WI38 (cell line): ENCODE data around the gene ST8SIA6.

Experiments
- H3K4me3 ChIP-seq: 2 replicates; pipeline ENCODE4 v1.5.1; 2011; ENCODE audit warnings: low read depth, mild to moderate bottlenecking, control low read depth, low read length
- TF ChIP-seq, protein P1 (sequence below): IDR thresholded peaks from 2 replicates; pipeline ENCODE4 v1.5.1; 2012; ENCODE audit warnings: low read depth, mild to moderate bottlenecking, control low read depth, low read length

ST8SIA6 gene

DNA sequence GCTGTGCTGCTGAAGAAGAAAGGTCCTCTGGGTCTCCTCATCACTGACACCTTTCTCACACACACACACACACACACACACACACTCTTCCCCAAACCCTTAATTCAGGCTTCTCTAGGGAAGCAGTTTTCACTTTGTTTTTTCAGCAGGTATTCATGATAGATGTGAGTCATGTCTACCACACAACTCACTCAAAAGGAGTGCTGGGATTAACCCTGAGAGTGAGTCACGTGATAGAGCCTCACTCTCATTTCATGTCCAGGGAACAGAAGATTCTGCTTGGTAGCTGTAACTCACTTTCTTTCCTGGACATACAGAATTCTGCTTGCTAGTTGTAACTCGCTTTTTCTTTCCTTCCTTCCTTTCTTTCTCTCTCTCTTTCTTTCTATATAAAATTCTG, 181.0 kb downstream of the ST8SIA6 start:
- H3K4me3 ChIP-seq = no peak overlapping the region
- TF ChIP-seq, protein P1, sequence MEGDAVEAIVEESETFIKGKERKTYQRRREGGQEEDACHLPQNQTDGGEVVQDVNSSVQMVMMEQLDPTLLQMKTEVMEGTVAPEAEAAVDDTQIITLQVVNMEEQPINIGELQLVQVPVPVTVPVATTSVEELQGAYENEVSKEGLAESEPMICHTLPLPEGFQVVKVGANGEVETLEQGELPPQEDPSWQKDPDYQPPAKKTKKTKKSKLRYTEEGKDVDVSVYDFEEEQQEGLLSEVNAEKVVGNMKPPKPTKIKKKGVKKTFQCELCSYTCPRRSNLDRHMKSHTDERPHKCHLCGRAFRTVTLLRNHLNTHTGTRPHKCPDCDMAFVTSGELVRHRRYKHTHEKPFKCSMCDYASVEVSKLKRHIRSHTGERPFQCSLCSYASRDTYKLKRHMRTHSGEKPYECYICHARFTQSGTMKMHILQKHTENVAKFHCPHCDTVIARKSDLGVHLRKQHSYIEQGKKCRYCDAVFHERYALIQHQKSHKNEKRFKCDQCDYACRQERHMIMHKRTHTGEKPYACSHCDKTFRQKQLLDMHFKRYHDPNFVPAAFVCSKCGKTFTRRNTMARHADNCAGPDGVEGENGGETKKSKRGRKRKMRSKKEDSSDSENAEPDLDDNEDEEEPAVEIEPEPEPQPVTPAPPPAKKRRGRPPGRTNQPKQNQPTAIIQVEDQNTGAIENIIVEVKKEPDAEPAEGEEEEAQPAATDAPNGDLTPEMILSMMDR = no peak

DNA sequence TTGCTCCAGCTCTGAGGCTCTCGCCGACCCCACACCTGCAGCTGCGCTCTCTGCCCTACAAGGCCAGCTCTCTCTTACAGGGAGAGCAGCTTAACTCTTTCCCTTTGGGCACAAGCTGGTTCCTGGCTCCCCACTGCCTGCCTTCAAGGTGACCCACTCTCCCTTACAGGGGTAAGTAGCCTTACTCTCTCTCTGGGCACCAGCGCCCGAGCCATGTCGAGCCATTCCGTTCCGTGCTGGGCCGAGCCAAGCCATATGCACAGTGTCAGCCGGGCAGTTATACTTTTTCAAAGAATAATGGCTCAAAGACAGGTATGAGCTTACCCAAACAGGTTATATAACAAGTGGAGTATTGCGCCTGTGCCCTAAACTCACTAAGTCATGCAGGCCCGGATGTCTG, 181.7 kb downstream of the ST8SIA6 start:
- TF ChIP-seq, protein P1 = no peak
- no peak overlapping the region for H3K4me3 ChIP-seq
